ENCODE results near the gene KRT4. TPM values are rescaled to one million over a fixed set of nuclear protein-coding genes. Genes with fewer than 3 reads are reported as not detected.

KRT4 gene
- total and polyA plus RNA-seq, 2 donors (not counting 3 experiments of a cell fraction or from before 2014, with no cell fraction given), result not detected

- H3K4me3 ChIP-seq (replicated peaks in 1 of 3; ENCODE audit: insufficient read depth in 1 of 3, low read depth in 1 of 3, low read length in 3 of 3), result no peak overlapping the region
- dilution Hi-C loops (cut with MboI; ENCODE audit: extremely low pct_ligation_motif_present, low sequenced_read_pairs), result no loop called here
- FAIRE-seq, result no peak
- intact Hi-C loops (cut with micrococcal nuclease), result no loop called here
- ChIA-PET CTCF (interaction anchor here (1.6 kb wide), 1 partner anchor 530 kb away, joined by 5 read pairs; no protein-coding TSS in a partner anchor), POLR2A (no interaction called here)
- no peak overlapping the region for H3K4me2 ChIP-seq (ENCODE audit: insufficient read depth, low read length)
- H2AFZ ChIP-seq (ENCODE audit: low read depth, low read length), result no peak overlapping the region
- H4K20me1 ChIP-seq (replicated peaks; ENCODE audit: control insufficient read depth, extremely low read depth, insufficient read depth, low read length), result no peaks in the 10 kb centered on the region
- H3K36me3 ChIP-seq (ENCODE audit: control insufficient read depth in 2 of 2, extremely low read depth in 1 of 2, insufficient read depth in 2 of 2, low read length in 2 of 2), result no peaks in the 10 kb centered on the region
- no peaks in the 10 kb centered on the region for H3K79me2 ChIP-seq (ENCODE audit: control insufficient read depth, insufficient read depth, low read length)
- no peaks in the 10 kb centered on the region for H3K9me1 ChIP-seq (replicated peaks; ENCODE audit: control insufficient read depth, extremely low read depth, insufficient read depth, low read length)
- no peaks in the 10 kb centered on the region for H3K4me1 ChIP-seq (ENCODE audit: control insufficient read depth, extremely low read depth, insufficient read depth, low read length)
- H3K27ac ChIP-seq (ENCODE audit: insufficient read depth, low read depth, low read length), result no peak overlapping the region
- TF ChIP-seq MAX (IDR thresholded peaks at IDR 0.05; ENCODE audit: insufficient read depth, insufficient read length) (no peak), GATA2 (IDR thresholded peaks at IDR 0.05; ENCODE audit: insufficient read depth, insufficient read length, low read depth, low read length) (no peak)
- H3K27me3 ChIP-seq (ENCODE audit: control insufficient read depth in 2 of 2, insufficient read depth in 2 of 2, low read length in 2 of 2), result no peaks in the 10 kb centered on the region
- DNase-seq (ENCODE audit: low read depth, low spot score), result no peak
- no peak overlapping the region for H3K9ac ChIP-seq (replicated peaks; ENCODE audit: extremely low read depth, insufficient read depth, low read length)
- H3K9me3 ChIP-seq (replicated peaks; ENCODE audit: control insufficient read depth, insufficient read depth, low read length), result no peaks in the 10 kb centered on the region
- no TSS peak for BruUV-seq (replicated peaks)
Measured at GRCh38 chr12:52808573-52809160, 5.2 kb downstream of the KRT4 start.

- no peaks in the 10 kb centered on the region for H3K9me3 ChIP-seq (replicated peaks; ENCODE audit: control insufficient read depth, insufficient read depth, low read length)
- H3K9me1 ChIP-seq (replicated peaks; ENCODE audit: control insufficient read depth, extremely low read depth, insufficient read depth, low read length), result no peaks in the 10 kb centered on the region
- no peak overlapping the region for H3K27ac ChIP-seq (ENCODE audit: insufficient read depth, low read depth, low read length)
- dilution Hi-C loops (cut with MboI; ENCODE audit: extremely low pct_ligation_motif_present, low sequenced_read_pairs), result no loop called here
- ChIA-PET POLR2A (no interaction called here), CTCF (interaction anchor here (1.6 kb wide), 1 partner anchor 529 kb away, joined by 5 read pairs; no protein-coding TSS in a partner anchor)
- H3K4me3 ChIP-seq (replicated peaks in 1 of 3; ENCODE audit: insufficient read depth in 1 of 3, low read depth in 1 of 3, low read length in 3 of 3), result no peak overlapping the region
- H4K20me1 ChIP-seq (replicated peaks; ENCODE audit: control insufficient read depth, extremely low read depth, insufficient read depth, low read length), result no peaks in the 10 kb centered on the region
- no peak for FAIRE-seq
- no peaks in the 10 kb centered on the region for H3K36me3 ChIP-seq (ENCODE audit: control insufficient read depth in 2 of 2, extremely low read depth in 1 of 2, insufficient read depth in 2 of 2, low read length in 2 of 2)
- intact Hi-C loops (cut with micrococcal nuclease), result no loop called here
- no peak overlapping the region for H2AFZ ChIP-seq (ENCODE audit: low read depth, low read length)
- no peaks in the 10 kb centered on the region for H3K79me2 ChIP-seq (ENCODE audit: control insufficient read depth, insufficient read depth, low read length)
- H3K27me3 ChIP-seq (ENCODE audit: control insufficient read depth in 2 of 2, insufficient read depth in 2 of 2, low read length in 2 of 2), result no peaks in the 10 kb centered on the region
- DNase-seq (ENCODE audit: low read depth, low spot score), result no peak
- no TSS peak for BruUV-seq (replicated peaks)
- H3K4me2 ChIP-seq (ENCODE audit: insufficient read depth, low read length), result no peak overlapping the region
- no peaks in the 10 kb centered on the region for H3K4me1 ChIP-seq (ENCODE audit: control insufficient read depth, extremely low read depth, insufficient read depth, low read length)
- TF ChIP-seq GATA2 (IDR thresholded peaks at IDR 0.05; ENCODE audit: insufficient read depth, insufficient read length, low read depth, low read length), result no peak
- TF ChIP-seq MYC (IDR thresholded peaks at IDR 0.05; ENCODE audit: low read depth, low read length), result no peak
- TF ChIP-seq MAX (IDR thresholded peaks at IDR 0.05; ENCODE audit: insufficient read depth, insufficient read length), result no peak
- no peak for TF ChIP-seq FOS (IDR thresholded peaks at IDR 0.05; ENCODE audit: borderline replicate concordance, insufficient read depth, low read length)
- TF ChIP-seq POLR2A (IDR thresholded peaks at IDR 0.05; ENCODE audit: low read depth, low read length), result no peak
- TF ChIP-seq POLR2AphosphoS5 (IDR thresholded peaks at IDR 0.05; ENCODE audit: insufficient read depth, low read depth, low read length), result no peak
- no peak for TF ChIP-seq EZH2 (IDR thresholded peaks at IDR 0.05; ENCODE audit: borderline replicate concordance, low read depth, low read length, severe bottlenecking)
- no peak for TF ChIP-seq JUN (IDR thresholded peaks at IDR 0.05; ENCODE audit: borderline replicate concordance, insufficient read depth, insufficient read length, low read depth)
- no peak for TF ChIP-seq CTCF (IDR thresholded peaks at IDR 0.05; ENCODE audit: extremely low read depth in 1 of 2, insufficient read depth in 1 of 2, low read depth in 1 of 2, low read length in 2 of 2)
- H3K9ac ChIP-seq (replicated peaks; ENCODE audit: extremely low read depth, insufficient read depth, low read length), result no peak overlapping the region
Measured at GRCh38 chr12:52807544-52808470, 6.1 kb downstream of the KRT4 start.
